Globus pallidus (tissue), 1 donor: ENCODE measurements around the gene ZNF692.
"Not testable (repeated sequence)": the region's sequence is repeated elsewhere in the genome, so short reads cannot be mapped to it uniquely, and the experiment has no call there.

Experiments used
- DNase-seq: peaks from one replicate; pipeline ENCODE4 v3.0.0-alpha.2; 2015; ENCODE audit warnings: low spot score

Gene ZNF692

DNA sequence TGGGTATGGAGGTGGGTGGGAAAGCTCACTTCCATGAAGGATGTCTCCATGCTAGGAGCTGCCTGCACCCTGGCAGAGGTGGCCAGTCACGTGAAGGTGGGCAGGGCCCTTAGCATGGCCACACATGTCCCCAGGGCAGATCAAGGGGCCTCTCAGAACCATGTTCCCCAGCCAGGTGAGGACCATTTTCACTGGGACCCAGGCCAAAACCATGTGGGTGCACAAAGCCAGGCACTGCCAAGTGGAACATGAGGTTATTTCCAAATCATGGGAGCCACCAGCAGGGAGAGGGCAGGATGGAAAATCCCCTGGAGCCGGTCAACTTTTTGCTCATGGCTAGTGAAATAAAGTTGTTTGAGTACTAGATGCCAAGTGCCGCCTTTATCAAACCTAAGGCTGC lies 9.7 kb downstream of the ZNF692 start:
- no peak for DNase-seq

DNA sequence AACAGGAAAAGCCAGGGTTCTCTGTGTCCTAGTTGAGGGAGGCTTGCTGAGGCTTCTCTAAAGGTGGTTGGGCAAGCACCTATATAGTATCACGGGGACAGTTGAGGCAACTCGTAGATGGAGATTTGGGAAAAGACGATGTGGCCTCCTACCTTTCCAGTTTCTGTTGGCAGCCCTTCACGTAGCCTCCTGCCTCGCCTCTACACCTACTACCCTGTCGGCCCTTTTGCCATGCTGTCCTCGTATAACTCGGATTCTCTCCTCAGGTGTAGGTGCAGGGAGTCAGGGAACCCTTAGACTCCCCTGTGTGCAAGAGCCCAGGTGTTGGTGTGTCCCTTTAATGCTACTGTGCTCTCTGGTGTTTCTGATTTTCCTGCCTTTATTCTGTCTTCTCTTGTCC lies 10.3 kb downstream of the ZNF692 start:
- DNase-seq, result no peak

DNA sequence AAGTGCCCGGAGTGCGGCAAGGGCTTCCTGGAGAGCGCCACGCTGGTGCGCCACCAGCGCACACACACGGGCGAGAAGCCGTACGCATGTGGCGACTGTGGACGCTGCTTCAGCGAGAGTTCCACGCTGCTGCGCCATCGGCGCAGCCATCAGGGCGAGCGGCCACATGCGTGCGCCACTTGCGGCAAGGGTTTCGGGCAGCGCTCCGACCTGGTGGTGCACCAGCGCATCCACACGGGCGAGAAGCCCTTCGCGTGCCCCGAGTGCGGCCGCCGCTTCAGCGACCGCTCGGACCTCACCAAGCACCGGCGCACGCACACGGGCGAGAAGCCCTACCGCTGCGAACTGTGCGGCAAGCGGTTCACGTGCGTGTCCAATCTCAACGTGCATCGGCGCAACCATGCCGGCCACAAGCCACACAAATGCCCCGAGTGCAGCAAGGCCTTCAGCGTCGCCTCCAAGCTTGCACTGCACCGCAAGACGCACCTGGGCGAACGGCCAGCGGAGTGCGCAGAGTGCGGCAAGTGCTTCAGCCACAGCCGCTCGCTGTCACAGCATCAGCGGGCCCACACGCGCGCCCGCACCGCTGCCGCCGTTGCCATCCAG lies 10.8 kb downstream of the ZNF692 start:
- DNase-seq, result no peak

- no peak for DNase-seq
Observed at GRCh38 chr1:248847181-248847955, 11.5 kb downstream of the ZNF692 start.

- no peak for DNase-seq
Observed at GRCh38 chr1:248844526-248844925, 14.4 kb downstream of the ZNF692 start.

- no peak for DNase-seq
Observed at GRCh38 chr1:248843687-248844086, 15.2 kb downstream of the ZNF692 start.

DNA sequence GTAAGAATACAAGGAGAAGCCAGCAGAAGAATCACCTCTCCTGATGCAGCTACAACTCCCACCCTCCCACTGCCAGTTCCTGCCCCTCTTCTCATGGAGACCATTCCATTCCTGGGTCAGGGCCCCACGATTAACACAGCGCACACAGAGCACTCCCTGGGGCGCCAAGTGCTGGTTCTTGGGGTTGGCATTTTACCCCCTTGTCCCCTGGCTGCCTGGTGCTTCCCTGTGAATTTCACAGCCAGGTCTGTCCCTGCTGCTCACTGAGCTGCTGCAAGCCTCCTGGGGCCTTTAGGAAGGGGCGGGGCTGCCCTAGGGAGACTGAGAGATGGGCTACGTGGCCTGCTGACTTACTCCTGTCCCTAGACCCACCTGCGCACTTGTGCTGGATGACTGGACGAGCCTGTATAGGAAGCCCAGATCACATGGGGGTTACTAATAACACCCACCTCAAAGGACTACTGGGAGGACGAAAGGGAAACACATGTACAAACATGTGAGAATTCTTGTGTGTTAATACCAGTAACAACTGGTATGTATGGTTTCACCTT lies 16.0 kb downstream of the ZNF692 start:
- no peak for DNase-seq

DNA sequence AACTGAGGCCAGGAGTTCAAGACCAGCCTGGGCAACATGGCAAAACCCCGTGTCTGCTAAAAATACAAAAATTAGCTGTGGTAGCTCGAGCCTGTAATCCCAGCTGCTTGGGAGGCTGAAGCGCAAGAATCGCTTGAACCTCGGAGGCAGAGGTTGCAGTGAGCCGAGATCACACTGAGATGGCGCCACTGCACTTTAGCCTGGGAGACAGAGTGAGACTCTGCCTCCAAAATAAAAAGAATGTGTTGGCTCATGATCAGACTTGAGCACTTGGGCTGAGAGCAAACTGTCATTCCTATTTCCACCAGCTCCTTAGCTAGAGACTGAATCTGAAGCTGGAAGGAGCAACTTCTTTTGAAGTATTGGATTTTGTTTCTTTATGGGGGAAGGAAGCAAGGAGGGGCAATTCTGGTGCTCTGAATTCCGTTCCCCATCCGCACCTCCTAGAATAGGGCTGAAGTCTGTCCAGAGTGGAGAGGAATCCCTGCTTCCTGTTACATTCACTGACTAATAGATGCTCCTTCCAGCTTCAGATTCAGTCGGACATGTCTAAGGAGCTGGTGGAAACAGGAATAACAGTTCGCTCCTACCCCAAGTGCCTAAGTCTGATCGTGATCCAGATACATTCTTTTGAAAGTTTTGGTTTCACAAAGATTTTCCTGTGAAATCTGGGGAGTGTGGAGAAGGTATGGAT lies 17.0 kb downstream of the ZNF692 start:
- DNase-seq, result no peak

- no peak for DNase-seq
Observed at GRCh38 chr1:248840946-248841345, 17.9 kb downstream of the ZNF692 start.

DNA sequence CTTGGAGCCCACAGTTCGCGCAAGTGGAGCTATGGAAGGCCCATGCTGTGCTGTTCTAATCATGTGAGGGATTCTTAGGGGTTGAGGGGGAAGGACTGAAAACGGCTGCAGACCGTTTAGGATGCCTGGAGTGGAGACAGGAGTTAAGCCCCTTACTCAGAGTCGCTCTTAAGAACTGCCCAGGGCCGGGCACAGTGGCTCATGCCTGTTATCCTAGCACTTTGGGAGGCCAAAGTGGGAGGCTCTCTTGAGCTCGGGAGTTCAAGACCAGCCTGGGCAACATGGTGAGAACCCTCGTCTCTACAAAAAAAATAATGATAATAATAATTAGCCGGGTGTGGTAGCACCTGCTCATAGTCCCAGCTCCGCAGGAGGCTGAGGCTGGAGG lies 19.7 kb downstream of the ZNF692 start:
- DNase-seq, result no peak

DNA sequence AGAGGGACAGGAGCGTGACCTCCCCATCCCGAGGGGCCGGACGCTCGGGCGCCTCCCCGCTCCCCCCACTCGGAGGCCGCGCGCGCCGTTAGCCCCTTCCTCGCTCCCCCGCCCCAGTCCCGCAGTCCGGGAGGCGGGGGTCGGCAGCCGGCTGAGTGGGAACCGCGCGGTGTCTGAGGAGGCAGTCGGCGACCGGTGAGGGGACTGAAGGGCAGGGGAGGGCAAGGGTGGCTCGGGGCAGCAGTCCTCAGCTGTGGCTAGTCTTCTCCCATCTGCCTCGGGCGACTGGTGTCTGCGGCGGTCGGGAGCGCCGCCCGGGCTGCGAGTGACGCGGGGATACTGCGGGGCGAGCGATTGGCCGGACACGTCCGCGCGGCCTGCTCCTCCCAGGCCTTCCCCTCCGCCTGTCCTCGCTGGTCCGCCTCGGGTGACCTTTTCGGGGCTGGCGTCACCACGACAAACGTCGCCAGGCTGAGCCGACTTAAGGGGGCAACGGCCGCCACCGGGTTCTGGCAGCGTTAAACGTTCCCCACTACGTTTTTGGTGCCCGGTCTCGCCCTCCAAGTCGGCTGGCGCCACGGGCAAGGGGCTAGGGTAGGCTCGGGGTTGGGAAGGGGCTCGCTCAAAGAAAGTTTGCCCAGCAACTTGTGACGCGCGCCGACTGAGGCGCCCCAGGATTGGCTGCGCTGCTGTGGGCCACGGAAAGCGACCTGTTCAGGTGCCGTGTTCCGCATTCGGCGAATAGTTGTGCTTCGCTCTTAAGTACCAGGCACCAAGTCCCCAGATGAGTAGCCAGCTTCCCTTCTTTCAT lies 20.3 kb downstream of the ZNF692 start:
- DNase-seq, result peak; percentile 88

DNA sequence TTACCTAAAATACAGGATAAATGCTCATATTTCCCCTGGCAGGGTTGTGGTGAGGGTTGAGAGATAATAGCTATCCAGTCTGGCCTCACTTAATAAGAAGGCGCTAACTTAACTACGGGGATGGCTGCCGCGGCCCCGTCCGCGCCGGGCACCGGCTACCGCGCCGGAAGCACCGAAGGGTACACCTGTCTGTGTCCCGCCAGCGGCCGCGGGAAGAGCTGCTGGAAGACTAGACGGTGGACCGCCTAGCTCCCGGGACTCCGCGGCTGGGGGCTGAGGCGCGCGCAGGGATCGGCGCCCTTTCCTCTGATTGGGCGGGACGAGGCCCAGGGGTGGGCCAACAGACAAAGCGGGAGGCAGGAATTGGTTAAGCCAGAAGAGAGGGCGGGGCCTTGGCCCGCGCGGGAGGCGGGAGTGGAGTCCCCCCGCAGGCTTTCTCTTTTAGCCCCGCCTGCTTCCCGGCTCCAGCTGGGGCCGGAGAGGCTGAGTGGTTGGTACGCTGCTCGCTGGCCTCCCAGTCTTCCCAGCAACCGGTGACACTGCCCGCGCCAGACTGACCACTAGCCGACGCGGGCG lies 21.0 kb downstream of the ZNF692 start, which contains the start of gene ZNF672:
Gene ZNF672 (plus strand): TSS at position 444 of the 576 bp plus-strand sequence. CDS start 9,051 bp downstream, outside the sequence.
- DNase-seq, result peak; percentile 99

DNA sequence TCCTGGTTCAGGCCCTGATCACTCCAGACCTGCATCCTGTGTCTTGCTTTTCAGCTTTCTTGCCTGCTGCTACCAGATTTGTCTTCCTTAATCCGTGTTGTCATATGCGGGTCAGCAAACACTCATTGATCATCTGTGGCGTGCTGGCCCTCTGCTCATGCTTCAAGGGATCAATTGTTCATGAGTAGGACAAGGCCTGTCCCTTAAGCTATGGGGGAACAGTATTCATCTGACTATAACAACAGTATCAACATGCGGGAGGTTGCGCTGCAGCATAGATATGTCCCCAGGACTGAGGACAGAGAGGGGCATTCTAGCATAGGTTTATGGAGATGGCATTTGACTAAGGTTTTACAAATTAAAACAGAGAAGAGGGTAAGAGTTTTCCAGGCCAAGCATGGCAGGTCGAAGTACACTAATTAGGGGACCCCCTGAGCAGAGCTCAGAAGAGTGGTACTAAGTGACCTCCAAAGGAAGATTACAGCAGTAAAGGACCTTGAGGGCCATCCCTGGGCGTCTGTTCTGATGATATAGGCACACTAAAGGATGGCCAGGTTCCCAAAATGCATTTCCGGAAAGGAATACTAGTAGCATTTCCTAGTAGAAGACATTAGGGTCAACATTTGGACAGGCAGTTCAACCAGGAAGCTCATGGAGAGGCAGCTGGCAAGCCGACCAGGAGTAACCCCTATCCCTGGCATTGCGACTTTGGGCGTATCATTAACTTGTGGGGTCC lies 21.7 kb downstream of the ZNF692 start:
- no peak for DNase-seq

- DNase-seq, result no peak
Observed at GRCh38 chr1:248834343-248834940, 24.4 kb downstream of the ZNF692 start.

- DNase-seq, result no peak
Observed at GRCh38 chr1:248831842-248832241, 27.0 kb downstream of the ZNF692 start.

GRCh38 chr1:248830718-248831017 lies 28.2 kb downstream of the ZNF692 start:
- DNase-seq, result not testable (repeated sequence)

GRCh38 chr1:248828845-248829244 lies 30.0 kb downstream of the ZNF692 start:
- DNase-seq, result no peak

GRCh38 chr1:248825909-248826760 lies 32.8 kb downstream of the ZNF692 start, which contains the start of gene SH3BP5L:
Gene SH3BP5L (minus strand): TSS chr1:248825915. CDS start chr1:248824935, 980 bp downstream.
- DNase-seq, result peak; percentile 99

- no peak for DNase-seq
Observed at GRCh38 chr1:248825573-248825908, 33.3 kb downstream of the ZNF692 start.

DNA sequence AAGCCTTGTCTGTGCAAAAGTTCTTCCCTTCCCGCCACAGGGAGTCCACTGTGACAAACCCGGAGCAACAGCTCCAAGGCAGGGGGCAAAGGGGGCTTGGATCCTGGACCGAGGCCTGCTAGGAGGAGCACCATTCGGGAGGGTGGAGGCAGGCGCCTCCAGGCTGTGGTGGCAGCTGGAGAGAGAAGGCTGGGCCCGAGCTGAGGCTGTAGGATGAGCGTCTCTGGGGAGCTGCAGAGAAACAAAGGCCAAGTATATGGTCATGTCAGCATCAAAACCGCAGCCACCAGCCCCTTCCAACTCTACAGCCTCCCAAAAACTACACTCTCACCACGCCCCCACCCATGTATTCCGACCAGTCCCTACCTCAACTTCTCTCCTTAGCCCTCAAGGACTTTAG lies 33.7 kb downstream of the ZNF692 start:
- no peak for DNase-seq
